GM12874 (cell line): ENCODE measurements around the gene MRPL58.
A peak's percentile ranks its signal among the peaks of the same experiment; 100 is the strongest.

Experiments
- CTCF ChIP-seq: IDR thresholded peaks from 2 replicates; pipeline ENCODE4 v1.5.1; 2011; ENCODE audit warnings: low read depth, mild to moderate bottlenecking, control low read depth, low read length, moderate library complexity; ENCODE audit not compliant: insufficient read depth

MRPL58 gene

GRCh38 chr17:75012346-75013091 lies at the start of gene MRPL58:
TSS of gene MRPL58 (plus strand) at chr17:75012670. CDS start at chr17:75012687, 17 bp downstream.
- peak; percentile 50 for TF ChIP-seq CTCF

GRCh38 chr17:74963656-74964055 lies 48.8 kb upstream of the MRPL58 start:
- TF ChIP-seq CTCF: no peak

GRCh38 chr17:74964246-74964761 lies 48.2 kb upstream of the MRPL58 start:
- TF ChIP-seq CTCF: no peak

- TF ChIP-seq CTCF: no peak
Observed at GRCh38 chr17:74964988-74965622, 47.4 kb upstream of the MRPL58 start.

- no peak for TF ChIP-seq CTCF
Observed at GRCh38 chr17:74968361-74968780, 44.1 kb upstream of the MRPL58 start.

GRCh38 chr17:74970395-74970794 lies 42.1 kb upstream of the MRPL58 start:
- TF ChIP-seq CTCF: no peak

GRCh38 chr17:74971069-74971841 lies 41.2 kb upstream of the MRPL58 start:
- no peak for TF ChIP-seq CTCF
